ENCODE results near the gene MPIG6B.

MPIG6B gene, protein sequence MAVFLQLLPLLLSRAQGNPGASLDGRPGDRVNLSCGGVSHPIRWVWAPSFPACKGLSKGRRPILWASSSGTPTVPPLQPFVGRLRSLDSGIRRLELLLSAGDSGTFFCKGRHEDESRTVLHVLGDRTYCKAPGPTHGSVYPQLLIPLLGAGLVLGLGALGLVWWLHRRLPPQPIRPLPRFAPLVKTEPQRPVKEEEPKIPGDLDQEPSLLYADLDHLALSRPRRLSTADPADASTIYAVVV

DNA sequence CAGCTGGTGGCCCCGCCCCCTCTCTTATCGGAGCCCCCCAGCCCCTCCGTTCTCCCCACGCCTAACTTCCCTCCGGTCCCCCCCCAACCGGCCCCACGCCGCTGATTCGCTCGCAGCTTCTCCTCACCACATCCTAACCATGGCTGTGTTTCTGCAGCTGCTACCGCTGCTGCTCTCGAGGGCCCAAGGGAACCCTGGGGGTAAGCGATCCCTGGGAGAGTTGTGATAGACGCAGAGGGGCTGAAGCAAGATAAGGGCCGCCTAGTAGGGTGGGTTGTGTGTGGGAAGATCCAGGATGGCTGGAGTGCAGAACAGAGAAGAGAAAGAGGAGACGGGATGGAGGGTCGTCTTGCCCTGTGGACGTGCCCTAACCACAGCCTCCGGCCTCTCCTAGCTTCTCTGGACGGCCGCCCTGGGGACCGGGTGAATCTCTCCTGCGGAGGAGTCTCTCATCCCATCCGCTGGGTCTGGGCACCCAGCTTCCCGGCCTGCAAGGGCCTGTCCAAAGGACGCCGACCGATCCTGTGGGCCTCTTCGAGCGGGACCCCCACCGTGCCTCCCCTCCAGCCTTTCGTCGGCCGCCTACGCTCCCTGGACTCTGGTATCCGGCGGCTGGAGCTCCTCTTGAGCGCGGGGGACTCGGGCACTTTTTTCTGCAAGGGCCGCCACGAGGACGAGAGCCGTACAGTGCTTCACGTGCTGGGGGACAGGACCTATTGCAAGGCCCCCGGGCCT lies at the start of gene MPIG6B:
Gene MPIG6B, plus strand, starts transcription at position 129 of the 735 bp plus-strand sequence. Its CDS starts 11 bp downstream, at position 140.
- no peak for DNase-seq (ENCODE audit: low read depth in 2 of 2)

DNA sequence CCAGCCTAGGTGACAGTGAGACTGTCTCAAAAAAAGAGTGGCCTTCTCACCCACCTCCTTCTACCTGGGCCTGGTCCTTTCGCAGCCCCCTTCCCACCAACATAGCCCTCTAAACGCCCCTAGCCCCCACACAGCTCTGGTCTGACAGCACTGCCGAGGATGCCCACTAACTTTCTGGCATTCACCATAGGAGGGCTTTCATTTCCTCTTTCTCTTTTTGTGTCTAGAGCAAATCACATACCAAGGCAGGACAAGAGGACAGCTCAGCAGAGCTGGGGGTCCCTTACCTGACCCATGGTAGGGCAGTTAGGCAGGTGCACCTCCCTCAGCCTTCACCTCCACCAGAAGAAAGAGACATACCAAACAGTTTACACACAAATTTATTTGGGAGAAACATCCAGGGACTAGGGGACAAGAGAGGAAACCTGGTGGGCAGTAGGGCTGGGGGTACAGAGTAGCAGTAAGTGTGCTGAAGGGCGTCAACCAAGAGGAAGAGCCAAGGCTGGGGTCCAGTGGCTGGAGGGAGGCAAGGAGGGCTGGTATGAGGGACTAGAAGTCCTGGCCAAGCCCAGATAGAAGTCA lies 46.8 kb upstream of the MPIG6B start:
- DNase-seq (ENCODE audit: low read depth in 2 of 2) = no peak

DNA sequence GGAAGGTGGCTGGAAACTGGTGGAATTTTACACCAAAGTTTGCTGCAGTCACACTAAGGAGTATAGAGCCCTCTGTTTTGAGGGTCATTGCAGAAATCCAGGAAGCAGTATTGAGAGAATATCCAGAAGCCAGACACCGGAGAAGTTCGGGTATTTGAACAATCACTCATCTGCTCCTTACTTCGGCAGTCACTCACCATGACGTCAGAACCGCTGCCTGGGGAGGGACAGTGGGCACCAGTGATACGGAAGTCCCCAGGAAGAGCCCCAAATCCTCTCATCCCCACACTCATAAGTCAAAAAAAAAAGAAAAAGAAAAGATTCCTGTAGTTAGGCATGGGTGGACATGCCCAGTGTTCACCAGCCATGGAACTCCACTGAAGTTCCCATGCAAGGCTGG lies 46.3 kb upstream of the MPIG6B start:
- no peak for DNase-seq (ENCODE audit: low read depth in 2 of 2)

DNA sequence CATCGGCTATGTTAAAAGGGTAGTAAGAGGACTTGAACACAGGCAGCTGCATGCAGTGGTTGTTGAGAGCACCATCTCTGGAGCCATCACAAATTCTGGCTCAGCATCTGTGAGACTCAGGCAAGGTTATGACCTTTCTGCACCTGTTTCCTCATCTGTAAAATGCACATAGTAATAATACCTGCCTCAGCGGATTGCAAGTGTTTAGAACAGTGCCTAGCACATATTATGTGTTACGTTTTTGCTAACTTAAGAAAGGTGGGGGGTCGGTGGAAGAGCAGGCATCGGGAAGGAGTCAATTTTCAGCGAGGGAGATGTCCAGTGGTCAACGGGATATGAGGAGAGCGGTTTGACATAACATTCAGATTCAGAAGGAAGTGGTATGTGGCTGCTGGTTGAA lies 45.2 kb upstream of the MPIG6B start:
- DNase-seq (ENCODE audit: low read depth in 2 of 2) = no peak

DNA sequence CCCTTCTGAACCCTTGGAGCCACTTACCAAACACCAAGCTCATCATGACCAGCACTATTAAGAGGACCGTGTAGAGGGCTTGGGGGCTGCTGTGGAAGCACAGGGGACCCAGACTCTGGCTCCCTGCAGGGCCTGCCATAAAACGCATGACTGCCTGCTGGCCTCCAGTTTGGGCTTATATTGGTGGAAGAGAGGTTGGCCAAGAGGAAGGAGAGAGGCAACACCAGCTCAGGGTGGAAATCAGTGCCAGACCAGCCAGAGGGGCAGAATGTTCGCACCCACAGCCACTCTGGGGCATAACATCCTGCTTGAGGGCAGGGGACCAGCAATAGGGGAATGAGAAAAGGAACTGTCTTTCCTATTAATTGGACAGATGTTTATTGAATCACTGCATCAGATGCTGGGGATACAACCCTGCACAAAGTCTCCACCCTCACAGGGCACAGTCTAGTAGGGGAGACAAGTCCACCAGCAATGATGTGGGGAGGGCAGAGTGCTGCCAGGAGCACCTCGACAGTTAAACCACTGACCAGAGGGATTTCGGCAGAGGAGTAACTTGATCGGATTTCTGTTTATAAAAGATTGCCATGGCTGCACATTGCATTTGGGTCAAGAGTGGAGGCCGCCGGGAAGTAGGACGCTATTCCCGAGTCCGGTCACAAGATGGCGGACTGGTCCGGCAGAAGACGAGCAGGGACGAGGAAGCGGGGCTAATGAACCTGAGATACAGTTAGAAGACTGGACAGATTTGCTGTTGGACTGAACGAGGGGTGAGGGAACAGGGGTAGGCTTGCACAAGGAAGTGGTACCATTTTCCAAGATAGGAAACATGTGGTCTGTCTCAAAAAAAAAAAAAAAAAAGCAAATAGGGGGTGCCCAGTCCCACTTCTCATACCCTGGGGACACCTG lies 42.7 kb upstream of the MPIG6B start, which contains the start of gene LY6G5C:
Gene LY6G5C, minus strand, starts transcription at position 842 of the 909 bp plus-strand sequence. Its CDS starts 694 bp downstream, at position 148.
- peak in 1 of 2 donors; percentile 32 for DNase-seq (ENCODE audit: low read depth in 2 of 2)

DNA sequence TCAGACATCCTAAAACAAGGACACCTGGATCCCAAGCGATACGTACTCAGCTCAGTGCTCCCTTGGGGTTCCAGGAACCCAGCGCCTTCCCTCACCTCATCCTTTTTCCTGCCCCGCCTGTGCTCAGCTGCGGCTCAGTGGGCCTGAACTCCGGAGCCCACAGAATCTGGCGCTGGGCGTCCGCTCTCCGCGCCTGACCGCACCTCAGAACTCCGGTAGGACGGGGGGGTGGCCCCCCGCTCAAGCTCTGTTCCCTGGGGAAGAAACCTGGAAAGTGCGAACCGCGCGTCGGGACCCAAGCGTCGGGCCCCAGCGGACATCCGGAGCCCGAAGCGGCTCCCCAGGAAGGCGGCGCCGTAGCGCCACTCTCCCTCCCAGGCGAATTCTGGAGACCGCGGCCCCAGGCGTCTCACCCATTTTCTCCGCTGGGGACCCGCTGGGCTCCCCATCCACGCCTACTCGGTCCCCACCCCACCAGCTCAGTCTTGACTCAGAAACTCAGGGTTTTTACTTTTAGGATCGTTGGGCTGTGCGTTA lies 42.0 kb upstream of the MPIG6B start:
- no peak for DNase-seq (ENCODE audit: low read depth in 2 of 2)

DNA sequence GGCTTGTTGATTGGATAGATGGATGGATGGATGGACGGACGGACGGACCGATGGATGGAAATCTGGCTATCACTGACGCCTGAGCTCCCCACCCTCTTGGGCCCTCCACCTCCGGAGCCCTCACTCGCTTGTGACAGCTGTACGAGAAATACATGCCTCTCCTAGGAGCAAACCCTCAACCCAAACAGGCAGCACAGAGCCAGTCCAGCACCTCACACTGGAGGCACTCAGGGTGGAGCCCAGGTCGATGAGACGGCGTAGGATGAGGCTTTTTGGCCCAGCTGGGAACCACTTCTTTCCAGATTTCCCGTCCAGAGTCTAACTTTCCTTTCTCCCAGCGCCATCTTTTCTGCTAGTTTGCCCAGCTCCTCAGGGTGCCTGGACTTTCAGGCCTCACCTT lies 39.6 kb upstream of the MPIG6B start:
- no peak for DNase-seq (ENCODE audit: low read depth in 2 of 2)

DNA sequence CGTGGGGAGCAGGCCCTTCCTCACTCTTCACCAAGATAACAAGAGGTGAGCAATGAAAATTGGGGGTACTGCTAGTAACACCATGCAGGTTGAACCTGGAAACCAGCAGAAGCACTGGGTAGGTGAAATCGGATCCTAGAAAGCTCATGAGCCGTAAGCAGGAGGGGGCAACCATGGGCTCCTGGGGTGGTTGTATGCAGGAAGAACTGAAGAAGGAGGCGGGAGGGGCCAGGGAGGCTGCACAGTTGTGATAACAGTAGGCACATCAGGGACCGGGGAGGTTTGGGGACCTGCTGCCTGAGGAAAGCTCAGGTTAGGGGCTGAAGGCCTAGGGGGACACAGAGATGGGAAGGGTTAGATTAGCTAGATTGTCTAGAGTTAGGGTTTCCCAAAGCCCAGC lies 36.7 kb upstream of the MPIG6B start:
- DNase-seq (ENCODE audit: low read depth in 2 of 2) = no peak

DNA sequence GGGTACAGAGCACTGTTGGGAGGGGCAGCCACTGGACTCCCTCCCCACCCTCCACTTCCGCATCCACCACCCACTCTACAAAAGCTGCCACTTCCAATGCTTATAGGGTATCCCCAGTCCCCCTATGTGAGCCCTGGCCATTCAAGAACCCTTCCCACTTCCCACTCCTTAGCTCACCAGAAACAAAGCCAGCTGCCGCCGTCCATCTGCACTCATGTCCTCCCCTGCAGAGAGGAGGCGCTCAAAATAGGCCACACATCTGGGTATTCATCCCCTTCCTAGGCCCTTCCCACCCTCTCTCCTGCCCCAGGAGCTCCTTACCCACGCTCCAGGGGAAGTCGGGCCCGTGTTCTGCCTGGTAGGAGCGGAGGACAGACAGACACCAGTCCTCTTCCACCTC lies 35.9 kb upstream of the MPIG6B start:
- no peak for DNase-seq (ENCODE audit: low read depth in 2 of 2)

DNA sequence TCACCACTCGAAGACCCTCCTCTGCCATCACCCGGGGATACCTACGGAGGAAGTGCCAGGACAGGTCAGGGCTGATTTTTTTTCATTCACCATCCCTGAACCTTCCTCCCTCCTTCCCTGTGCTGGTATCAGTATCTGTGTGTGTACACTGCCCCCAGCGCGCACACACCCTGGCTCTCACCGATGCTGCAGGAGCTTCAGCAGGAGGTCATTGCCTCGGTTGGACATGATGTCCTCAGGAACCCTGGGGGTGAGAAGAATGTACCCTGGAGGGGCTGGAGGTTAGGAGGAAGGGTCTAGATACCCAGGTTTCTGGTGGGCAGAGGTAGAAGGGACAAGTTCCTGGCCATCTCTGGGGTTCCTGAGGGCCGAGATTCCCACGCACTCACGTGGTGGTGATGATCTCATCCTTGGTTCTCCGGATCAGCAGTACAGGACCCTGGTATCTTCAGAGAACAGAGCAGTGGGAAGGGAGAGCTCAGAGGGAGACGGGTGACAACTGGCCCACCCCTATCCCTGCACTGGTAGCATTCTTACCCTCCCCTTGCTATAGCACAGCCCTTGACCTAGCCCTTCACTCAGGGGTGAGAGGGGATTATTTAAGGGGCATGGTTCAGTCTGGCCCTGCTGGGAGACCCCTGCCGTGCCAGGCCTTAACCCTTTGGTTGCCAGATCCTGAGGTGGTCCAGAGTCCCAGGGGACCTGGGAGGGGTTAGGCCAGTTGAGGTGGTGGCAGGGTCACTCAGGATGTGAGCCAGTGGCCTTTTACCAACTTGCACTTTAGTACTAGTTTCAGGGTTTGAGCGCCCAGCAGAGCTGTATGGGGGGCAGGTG lies 35.1 kb upstream of the MPIG6B start:
- no peak for DNase-seq (ENCODE audit: low read depth in 2 of 2)

DNA sequence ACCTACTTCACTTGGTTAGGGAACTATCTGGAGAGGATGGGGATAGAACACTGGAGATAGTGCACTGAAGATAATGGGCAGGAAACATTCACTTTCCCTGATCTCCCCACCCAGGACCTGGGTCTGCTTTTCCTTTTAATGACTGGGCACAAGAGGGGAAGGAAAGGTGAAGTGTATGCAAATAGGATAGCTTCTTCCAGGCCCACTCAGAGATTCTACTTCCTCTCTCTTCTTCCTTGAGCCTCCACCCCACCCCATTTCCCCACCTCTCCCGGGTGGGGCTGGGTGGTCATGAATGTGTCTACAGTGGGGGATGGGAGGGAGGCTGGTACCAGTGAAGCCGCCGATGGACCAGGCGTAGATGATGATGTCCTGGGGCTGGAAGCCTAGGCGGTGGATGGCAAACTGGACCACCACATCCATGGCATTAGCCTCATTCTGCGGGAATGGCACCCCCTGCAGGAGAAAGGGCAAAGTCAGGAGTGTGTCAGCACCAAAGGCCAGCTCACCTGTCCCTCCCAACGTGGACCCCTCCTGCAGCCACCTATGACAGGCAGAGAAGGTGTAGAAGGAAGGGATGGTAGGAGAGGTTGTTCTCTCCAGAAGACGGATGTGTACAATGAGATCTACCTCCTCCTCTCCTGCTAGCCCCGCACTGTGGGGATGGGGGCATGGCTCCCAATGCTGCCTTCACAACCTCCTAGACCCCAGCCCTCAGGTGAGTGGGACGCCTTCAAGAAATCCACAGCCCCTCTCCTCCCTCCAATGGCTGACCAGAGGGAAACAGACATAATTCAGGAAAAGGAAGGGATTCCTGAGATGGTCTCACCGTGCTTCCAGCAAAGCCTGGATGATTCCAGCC lies 33.7 kb upstream of the MPIG6B start:
- DNase-seq (ENCODE audit: low read depth in 2 of 2) = no peak

DNA sequence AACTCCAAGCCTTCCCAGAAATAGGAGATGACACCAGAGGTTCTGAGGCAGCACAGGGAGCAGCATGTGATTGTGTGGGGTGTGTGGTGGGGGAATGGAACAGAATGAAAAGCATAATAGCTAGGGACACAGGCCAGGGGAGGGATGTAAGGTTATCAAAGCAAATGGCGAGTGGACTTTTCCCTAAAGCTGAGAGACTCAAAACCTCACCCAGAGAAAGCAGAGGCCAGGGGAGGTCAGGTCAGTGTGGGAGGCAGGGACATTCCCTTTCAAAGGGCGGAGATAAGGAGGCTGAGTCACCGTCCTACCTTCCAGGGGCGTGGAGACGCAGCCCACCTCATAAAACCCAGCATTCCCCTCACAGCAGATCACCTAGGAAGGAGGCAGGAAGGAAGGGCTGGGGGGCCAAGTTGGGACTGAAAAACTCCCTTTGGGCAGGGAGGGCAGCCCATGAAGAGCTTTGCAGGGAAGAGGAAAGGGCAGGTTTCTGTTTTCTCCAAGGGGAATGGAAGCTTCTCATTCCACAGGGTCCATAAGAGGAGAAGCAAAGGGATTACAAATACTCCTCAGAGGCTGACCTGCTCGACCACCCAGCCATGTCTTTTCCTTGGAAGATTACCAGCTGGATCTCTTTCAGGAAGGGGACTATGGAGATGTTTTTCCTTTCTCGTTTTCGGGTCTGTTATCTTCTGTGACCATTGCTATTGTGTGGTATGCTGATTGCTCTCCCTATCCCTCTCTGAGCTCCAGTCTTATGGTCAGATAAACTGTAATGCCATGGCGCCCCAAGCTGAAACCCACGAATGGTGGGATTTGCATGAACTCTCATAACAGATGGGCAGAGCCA lies 32.7 kb upstream of the MPIG6B start:
- DNase-seq (ENCODE audit: low read depth in 2 of 2) = no peak

DNA sequence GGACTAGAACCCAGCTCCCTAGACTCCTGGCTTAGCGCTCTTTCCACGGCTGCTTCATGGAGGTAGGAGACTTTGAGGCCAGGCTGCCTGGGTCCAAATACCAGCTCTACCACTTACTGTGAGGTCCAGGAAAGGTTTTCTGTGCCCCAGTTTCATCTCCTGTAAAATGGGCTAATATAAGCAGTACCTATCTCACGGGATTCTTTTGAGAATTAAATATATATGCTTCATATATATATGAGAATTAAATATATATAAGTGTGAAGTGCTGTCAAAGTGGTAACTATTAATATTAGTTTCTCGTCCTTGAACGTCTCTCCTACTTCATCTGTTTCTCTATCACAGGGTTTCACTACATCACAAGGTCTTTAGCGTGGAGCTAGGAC lies 32.1 kb upstream of the MPIG6B start:
- no peak for DNase-seq (ENCODE audit: low read depth in 2 of 2)

DNA sequence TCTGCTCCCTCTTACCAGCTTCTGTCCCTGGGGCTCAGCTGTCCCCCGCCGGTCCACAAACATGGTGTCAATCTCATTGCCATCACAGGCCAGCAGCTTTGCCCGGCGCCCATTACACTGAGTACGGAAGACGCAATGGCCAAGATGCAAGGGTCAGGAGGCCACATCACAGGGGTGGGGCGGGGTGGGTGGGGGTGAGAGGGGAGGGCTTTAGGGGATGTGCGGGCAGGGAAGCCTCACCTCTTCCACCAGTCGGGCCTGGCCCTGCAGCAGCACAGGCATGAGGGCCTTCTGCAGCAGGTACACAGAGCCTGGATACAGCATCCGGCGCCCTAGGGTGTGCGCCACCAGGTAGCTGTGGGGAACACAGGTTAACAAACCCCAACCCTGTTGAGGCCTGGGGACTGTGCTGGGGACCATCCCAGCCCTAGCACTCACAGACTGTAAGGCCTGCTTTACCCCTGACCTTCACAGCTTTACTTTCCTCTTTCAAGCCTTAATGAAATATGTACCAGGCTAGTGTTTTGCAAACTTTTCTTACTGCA lies 31.5 kb upstream of the MPIG6B start:
- no peak for DNase-seq (ENCODE audit: low read depth in 2 of 2)

DNA sequence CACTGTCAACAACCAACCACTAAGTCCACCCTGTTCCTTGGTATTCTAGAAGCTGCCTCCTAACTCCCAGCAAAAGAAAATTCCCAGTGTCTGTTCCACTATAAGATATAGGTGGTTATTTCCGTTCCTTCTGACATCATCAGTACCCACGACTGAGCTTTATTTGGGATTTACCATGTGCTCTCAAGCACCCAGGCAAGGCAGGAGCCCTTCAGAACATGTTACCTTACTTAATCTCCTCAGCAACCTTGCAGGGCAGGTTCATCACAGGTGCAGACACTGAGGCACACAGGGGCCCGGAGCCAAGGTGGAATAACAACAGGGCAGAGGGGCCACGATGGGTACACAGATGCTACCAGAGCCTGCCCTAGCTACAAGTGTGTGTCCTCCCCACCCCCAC lies 30.8 kb upstream of the MPIG6B start:
- no peak for DNase-seq (ENCODE audit: low read depth in 2 of 2)

DNA sequence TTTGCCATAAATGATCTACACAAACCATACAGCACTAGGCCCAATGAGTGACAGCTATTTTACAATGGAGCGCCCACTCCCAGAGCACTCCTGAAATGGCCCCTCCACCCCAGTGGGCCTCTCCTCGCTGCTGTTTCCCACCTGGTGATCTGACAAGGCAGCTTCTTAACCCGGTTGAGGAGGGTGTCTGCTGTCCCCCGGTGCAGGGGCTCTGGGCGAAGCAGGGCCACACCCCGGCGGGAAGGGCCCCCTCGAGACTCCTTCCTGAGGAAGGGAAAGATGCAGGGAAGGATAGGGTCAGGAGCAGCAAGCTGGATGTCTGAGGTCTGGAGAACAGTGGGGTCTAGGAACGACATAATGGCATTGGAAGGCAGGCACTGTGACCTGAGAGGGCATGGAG lies 30.3 kb upstream of the MPIG6B start:
- DNase-seq (ENCODE audit: low read depth in 2 of 2) = no peak

DNA sequence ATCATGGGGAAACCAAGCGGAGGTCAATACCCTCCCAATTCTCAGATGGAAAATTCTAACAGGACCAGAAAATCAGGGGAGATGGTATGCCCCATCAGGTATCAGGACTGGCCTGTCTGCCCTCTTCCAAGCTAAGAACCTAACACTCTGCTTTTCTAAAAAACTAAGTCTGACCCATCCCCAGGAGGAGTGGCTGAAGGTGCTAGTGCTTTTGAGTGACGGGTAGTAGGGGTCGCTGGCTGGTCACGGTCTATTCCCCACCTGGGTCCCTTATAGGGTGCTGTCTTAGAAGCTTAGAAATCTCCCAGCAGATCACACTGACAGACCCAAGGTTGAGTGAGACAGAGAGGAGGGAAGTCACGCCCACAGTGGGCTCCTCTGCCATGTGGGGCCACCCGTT lies 29.6 kb upstream of the MPIG6B start:
- no peak for DNase-seq (ENCODE audit: low read depth in 2 of 2)

DNA sequence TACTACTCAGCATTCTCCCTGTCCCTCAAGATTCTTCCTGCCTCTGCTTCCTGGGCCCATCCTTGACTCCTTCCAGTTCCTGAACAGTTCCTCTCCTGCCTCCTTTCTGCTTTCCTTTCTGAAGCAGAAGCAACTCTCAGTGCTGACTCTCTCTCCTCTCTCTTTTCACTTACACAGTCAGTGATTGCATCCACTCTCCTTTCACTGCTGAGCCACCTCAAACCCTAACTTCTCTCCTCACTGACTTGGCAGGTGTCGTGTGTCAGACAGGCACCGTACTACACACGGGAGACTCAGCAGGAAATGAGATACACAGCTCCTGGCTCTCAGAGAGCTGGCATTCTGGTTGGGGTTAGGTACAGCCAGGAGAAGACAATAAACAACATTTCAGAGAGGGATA lies 25.6 kb upstream of the MPIG6B start:
- DNase-seq (ENCODE audit: low read depth in 2 of 2) = no peak
